ENCODE measurements around the gene NAA30. TPM values are rescaled to one million over a fixed set of nuclear protein-coding genes. Genes with fewer than 3 reads are reported as not detected.
"Not testable (repeated sequence)": the region's sequence is repeated elsewhere in the genome, so short reads cannot be mapped to it uniquely, and the experiment has no call there.

Gene NAA30
- total RNA-seq, 2 donors from 2014 or later: 8.2 to 13.2 TPM

- intact Hi-C loops (cut with DNase I): no loop called here
- DNase-seq: no peak
- no peaks in the 10 kb centered on the region for H3K9me3 ChIP-seq
- no peak for ATAC-seq
- H3K27ac ChIP-seq: no peak overlapping the region
- WGBS, 2 donors: 52 to 61% methylated on average over 3 of the region's 3 CpGs
- no peaks in the 10 kb centered on the region for H3K27me3 ChIP-seq
- no peaks in the 10 kb centered on the region for H3K4me1 ChIP-seq
- no peak overlapping the region for H3K4me3 ChIP-seq
- no peak for TF ChIP-seq POLR2A (IDR thresholded peaks at IDR 0.05)
- TF ChIP-seq, protein P1, sequence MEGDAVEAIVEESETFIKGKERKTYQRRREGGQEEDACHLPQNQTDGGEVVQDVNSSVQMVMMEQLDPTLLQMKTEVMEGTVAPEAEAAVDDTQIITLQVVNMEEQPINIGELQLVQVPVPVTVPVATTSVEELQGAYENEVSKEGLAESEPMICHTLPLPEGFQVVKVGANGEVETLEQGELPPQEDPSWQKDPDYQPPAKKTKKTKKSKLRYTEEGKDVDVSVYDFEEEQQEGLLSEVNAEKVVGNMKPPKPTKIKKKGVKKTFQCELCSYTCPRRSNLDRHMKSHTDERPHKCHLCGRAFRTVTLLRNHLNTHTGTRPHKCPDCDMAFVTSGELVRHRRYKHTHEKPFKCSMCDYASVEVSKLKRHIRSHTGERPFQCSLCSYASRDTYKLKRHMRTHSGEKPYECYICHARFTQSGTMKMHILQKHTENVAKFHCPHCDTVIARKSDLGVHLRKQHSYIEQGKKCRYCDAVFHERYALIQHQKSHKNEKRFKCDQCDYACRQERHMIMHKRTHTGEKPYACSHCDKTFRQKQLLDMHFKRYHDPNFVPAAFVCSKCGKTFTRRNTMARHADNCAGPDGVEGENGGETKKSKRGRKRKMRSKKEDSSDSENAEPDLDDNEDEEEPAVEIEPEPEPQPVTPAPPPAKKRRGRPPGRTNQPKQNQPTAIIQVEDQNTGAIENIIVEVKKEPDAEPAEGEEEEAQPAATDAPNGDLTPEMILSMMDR (IDR thresholded peaks at IDR 0.05): no peak
- H3K36me3 ChIP-seq (replicated peaks in 1 of 2; ENCODE audit: insufficient read depth in 1 of 2, low read depth in 2 of 2): no peaks in the 10 kb centered on the region
Observed at GRCh38 chr14:57355081-57355800, 35.1 kb upstream of the NAA30 start.

- no peak overlapping the region for H3K27ac ChIP-seq
- no peaks in the 10 kb centered on the region for H3K4me1 ChIP-seq
- no peaks in the 10 kb centered on the region for H3K9me3 ChIP-seq
- intact Hi-C loops (cut with DNase I): no loop called here
- no peaks in the 10 kb centered on the region for H3K27me3 ChIP-seq
- DNase-seq (no peak), ATAC-seq (no peak)
- no peaks in the 10 kb centered on the region for H3K36me3 ChIP-seq (replicated peaks in 1 of 2; ENCODE audit: insufficient read depth in 1 of 2, low read depth in 2 of 2)
- TF ChIP-seq, protein P1 (IDR thresholded peaks at IDR 0.05): no peak
- no peak for TF ChIP-seq POLR2A (IDR thresholded peaks at IDR 0.05)
- H3K4me3 ChIP-seq: no peak overlapping the region
Observed at GRCh38 chr14:57362361-57362760, 28.0 kb upstream of the NAA30 start.

DNA sequence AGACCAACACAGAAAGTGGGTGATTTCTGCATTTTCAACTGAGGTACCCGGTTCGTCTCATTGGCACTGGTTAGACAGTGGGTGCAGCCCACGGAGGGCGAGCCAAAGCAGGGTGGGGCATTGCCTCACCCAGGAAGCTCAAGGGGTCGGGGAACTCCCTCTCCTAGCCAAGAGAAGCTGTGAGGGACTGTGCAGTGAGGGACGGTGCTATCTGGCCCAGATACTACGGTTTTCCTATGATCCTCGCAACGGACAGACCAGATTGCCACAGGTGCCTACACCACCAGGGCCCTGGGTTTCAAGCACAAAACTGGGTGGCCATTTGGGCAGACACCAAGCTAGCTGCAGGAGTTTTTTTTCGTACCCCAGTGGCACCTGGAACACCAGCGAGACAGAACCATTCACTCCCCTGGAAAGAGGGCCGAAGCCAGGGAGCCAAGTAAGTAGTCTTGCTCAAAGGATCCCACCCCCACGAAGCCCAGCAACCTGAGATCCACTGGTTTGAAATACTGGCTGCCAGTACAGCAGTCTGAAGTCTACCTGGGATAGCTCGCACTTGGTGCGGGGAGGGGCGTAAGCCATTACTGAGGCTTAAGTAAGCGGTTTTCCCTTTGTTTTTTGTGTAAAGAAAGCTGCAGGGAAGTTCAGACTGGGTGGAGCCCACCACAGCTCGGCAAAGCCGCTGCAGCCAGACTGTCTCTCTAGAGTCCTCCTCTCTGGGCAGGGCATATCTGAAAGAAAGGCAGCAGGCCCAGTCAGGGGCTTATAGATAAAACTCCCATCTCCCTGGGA is 25.5 kb upstream of the NAA30 start:
- H3K4me1 ChIP-seq: no peaks in the 10 kb centered on the region
- DNase-seq (no peak), ATAC-seq (no peak)
- H3K4me3 ChIP-seq: no peak overlapping the region
- intact Hi-C loops (cut with DNase I): no loop called here
- H3K27ac ChIP-seq: no peak overlapping the region
- TF ChIP-seq, protein P1 (IDR thresholded peaks at IDR 0.05): no peak
- no peak for TF ChIP-seq POLR2A (IDR thresholded peaks at IDR 0.05)
- H3K27me3 ChIP-seq: no peaks in the 10 kb centered on the region
- H3K9me3 ChIP-seq: no peaks in the 10 kb centered on the region
- H3K36me3 ChIP-seq (replicated peaks in 1 of 2; ENCODE audit: insufficient read depth in 1 of 2, low read depth in 2 of 2): no peaks in the 10 kb centered on the region
- WGBS, 2 donors: 72 to 86% methylated on average over 12 to 19 of the region's 19 CpGs

GRCh38 chr14:57370187-57370586 is 20.2 kb upstream of the NAA30 start:
- H3K27me3 ChIP-seq; H3K27ac ChIP-seq; H3K9me3 ChIP-seq; H3K4me1 ChIP-seq; ATAC-seq; H3K36me3 ChIP-seq (replicated peaks in 1 of 2; ENCODE audit: insufficient read depth in 1 of 2, low read depth in 2 of 2); intact Hi-C loops (cut with DNase I); DNase-seq; H3K4me3 ChIP-seq: not testable (repeated sequence)
- WGBS, 2 donors: 81 to 86% methylated on average over 5 of the region's 5 CpGs

GRCh38 chr14:57371013-57371412 is 19.4 kb upstream of the NAA30 start:
- no peaks in the 10 kb centered on the region for H3K27me3 ChIP-seq
- H3K9me3 ChIP-seq: no peaks in the 10 kb centered on the region
- no peaks in the 10 kb centered on the region for H3K4me1 ChIP-seq
- no peak overlapping the region for H3K27ac ChIP-seq
- DNase-seq (no peak), ATAC-seq (no peak)
- TF ChIP-seq, protein P1 (IDR thresholded peaks at IDR 0.05): no peak
- TF ChIP-seq POLR2A (IDR thresholded peaks at IDR 0.05): no peak
- WGBS, 2 donors: 51% methylated on average over 3 of the region's 3 CpGs
- no peak overlapping the region for H3K4me3 ChIP-seq
- intact Hi-C loops (cut with DNase I): no loop called here
- no peaks in the 10 kb centered on the region for H3K36me3 ChIP-seq (replicated peaks in 1 of 2; ENCODE audit: insufficient read depth in 1 of 2, low read depth in 2 of 2)

All from body of pancreas (tissue), 4 donors.